Measurements from ENCODE around the gene CRYL1.

Gene CRYL1

GRCh38 chr13:20369886-20370361 lies 155.7 kb downstream of the CRYL1 start:
- H3K36me3 ChIP-seq (ENCODE audit: control insufficient read depth, insufficient read depth, low read length): no peaks in the 10 kb centered on the region

DNA sequence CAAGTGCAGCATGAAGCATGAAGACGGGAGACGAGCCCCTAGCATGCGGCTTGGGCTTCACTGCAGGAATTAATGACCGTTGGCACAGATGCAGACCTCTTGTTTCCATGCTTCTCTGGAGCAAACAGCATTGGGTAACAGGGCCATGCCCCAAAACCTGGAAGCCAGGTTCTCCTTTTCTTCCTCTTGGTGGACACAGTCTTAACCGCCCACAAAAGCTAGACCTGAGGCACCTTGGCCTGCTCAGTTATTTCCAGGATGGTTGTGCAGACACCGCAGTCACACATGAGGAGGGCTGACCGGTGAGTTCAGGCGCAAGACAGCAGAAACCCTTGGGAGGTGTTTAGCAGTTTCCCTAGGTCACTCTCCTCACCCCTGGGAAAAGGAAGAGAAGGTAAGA lies 159.6 kb downstream of the CRYL1 start:
- Histone ChIP-seq H3K4me1 (no peaks in the 10 kb centered on the region), H3K4me2 (ENCODE audit: low read length) (no peak overlapping the region), H2AFZ (no peak overlapping the region), H3K4me3 (ENCODE audit: low read depth, low read length) (no peak overlapping the region), H3K9ac (no peak overlapping the region), H3K9me3 (ENCODE audit: control insufficient read depth, low read length) (no peaks in the 10 kb centered on the region), H3K79me2 (no peaks in the 10 kb centered on the region), H3K27ac (no peak overlapping the region), H3K27me3 (ENCODE audit: control insufficient read depth, insufficient read depth, low read length) (no peaks in the 10 kb centered on the region), H3K36me3 (ENCODE audit: control insufficient read depth, insufficient read depth, low read length) (no peaks in the 10 kb centered on the region)
- TF ChIP-seq, protein P1, sequence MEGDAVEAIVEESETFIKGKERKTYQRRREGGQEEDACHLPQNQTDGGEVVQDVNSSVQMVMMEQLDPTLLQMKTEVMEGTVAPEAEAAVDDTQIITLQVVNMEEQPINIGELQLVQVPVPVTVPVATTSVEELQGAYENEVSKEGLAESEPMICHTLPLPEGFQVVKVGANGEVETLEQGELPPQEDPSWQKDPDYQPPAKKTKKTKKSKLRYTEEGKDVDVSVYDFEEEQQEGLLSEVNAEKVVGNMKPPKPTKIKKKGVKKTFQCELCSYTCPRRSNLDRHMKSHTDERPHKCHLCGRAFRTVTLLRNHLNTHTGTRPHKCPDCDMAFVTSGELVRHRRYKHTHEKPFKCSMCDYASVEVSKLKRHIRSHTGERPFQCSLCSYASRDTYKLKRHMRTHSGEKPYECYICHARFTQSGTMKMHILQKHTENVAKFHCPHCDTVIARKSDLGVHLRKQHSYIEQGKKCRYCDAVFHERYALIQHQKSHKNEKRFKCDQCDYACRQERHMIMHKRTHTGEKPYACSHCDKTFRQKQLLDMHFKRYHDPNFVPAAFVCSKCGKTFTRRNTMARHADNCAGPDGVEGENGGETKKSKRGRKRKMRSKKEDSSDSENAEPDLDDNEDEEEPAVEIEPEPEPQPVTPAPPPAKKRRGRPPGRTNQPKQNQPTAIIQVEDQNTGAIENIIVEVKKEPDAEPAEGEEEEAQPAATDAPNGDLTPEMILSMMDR (IDR thresholded peaks at IDR 0.05): no peak

More at GRCh38 chr13:20369886-20370361, 155.7 kb downstream of the CRYL1 start:
- H3K4me2 ChIP-seq (ENCODE audit: low read length): no peak overlapping the region
- H2AFZ ChIP-seq: no peak overlapping the region
- no peak overlapping the region for H3K27ac ChIP-seq
- TF ChIP-seq, protein P1 (IDR thresholded peaks at IDR 0.05): no peak
- no peak overlapping the region for H3K9ac ChIP-seq
- H3K4me1 ChIP-seq: no peaks in the 10 kb centered on the region
- no peaks in the 10 kb centered on the region for H3K79me2 ChIP-seq
- H3K9me3 ChIP-seq (ENCODE audit: control insufficient read depth, low read length): no peaks in the 10 kb centered on the region
- H3K4me3 ChIP-seq (ENCODE audit: low read depth, low read length): no peak overlapping the region
- no peaks in the 10 kb centered on the region for H3K27me3 ChIP-seq (ENCODE audit: control insufficient read depth, insufficient read depth, low read length)

GRCh38 chr13:20363603-20364002 lies 162.1 kb downstream of the CRYL1 start:
- H2AFZ ChIP-seq: no peak overlapping the region
- H3K27me3 ChIP-seq (ENCODE audit: control insufficient read depth, insufficient read depth, low read length): no peaks in the 10 kb centered on the region
- H3K9ac ChIP-seq: no peak overlapping the region
- no peaks in the 10 kb centered on the region for H3K36me3 ChIP-seq (ENCODE audit: control insufficient read depth, insufficient read depth, low read length)
- no peak overlapping the region for H3K27ac ChIP-seq
- H3K9me3 ChIP-seq (ENCODE audit: control insufficient read depth, low read length): no peaks in the 10 kb centered on the region
- H3K4me2 ChIP-seq (ENCODE audit: low read length): no peak overlapping the region
- H3K4me3 ChIP-seq (ENCODE audit: low read depth, low read length): no peak overlapping the region
- TF ChIP-seq, protein P1 (IDR thresholded peaks at IDR 0.05): no peak
- H3K4me1 ChIP-seq: no peaks in the 10 kb centered on the region
- no peaks in the 10 kb centered on the region for H3K79me2 ChIP-seq

GRCh38 chr13:20363172-20363571 lies 162.5 kb downstream of the CRYL1 start:
- Histone ChIP-seq H2AFZ (no peak overlapping the region), H3K79me2 (no peaks in the 10 kb centered on the region), H3K9ac (no peak overlapping the region), H3K4me3 (ENCODE audit: low read depth, low read length) (no peak overlapping the region), H3K4me2 (ENCODE audit: low read length) (no peak overlapping the region), H3K36me3 (ENCODE audit: control insufficient read depth, insufficient read depth, low read length) (no peaks in the 10 kb centered on the region), H3K4me1 (no peaks in the 10 kb centered on the region), H3K9me3 (ENCODE audit: control insufficient read depth, low read length) (no peaks in the 10 kb centered on the region), H3K27me3 (ENCODE audit: control insufficient read depth, insufficient read depth, low read length) (no peaks in the 10 kb centered on the region), H3K27ac (no peak overlapping the region)
- TF ChIP-seq, protein P1 (IDR thresholded peaks at IDR 0.05): no peak

DNA sequence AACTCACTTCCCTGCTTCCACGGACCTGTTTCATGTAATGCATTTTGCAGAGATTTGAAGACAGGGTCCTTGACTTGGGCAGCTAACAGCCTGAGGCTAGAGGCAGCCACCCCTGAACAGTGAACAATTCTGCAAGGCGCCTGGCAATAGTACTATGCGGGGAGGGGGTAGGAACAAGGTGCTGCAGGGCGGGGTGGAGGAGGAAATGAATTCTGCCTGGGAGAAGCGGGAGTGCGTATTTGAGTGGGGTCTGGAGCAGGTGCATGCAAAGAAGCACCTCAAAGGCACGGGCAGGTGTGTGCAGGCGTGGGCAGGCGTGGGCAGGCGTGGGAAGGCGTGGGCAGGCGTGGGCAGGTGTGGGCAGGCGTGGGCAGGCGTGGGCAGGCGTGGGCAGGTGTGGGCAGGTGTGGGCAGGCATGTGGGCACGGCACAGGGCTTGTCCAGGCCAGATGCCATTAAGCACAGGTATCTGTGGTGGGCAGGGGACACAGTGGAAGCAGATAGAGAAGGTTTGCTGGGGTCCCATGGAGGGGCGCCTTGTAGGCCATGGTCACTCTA lies 163.1 kb downstream of the CRYL1 start:
- H3K27ac ChIP-seq: no peak overlapping the region
- H3K4me3 ChIP-seq (ENCODE audit: low read depth, low read length): no peak overlapping the region
- H3K79me2 ChIP-seq: no peaks in the 10 kb centered on the region
- H3K4me2 ChIP-seq (ENCODE audit: low read length): no peak overlapping the region
- no peak overlapping the region for H2AFZ ChIP-seq
- H3K36me3 ChIP-seq (ENCODE audit: control insufficient read depth, insufficient read depth, low read length): no peaks in the 10 kb centered on the region
- no peak overlapping the region for H3K9ac ChIP-seq
- H3K27me3 ChIP-seq (ENCODE audit: control insufficient read depth, insufficient read depth, low read length): no peaks in the 10 kb centered on the region
- no peaks in the 10 kb centered on the region for H3K4me1 ChIP-seq
- TF ChIP-seq, protein P1 (IDR thresholded peaks at IDR 0.05): no peak
- no peaks in the 10 kb centered on the region for H3K9me3 ChIP-seq (ENCODE audit: control insufficient read depth, low read length)

All from parathyroid adenoma (tissue), 2 donors.